ENCODE results near the gene CDC42BPG.
A peak's percentile ranks its signal among the peaks of the same experiment; 100 is the strongest.

CDC42BPG gene

DNA sequence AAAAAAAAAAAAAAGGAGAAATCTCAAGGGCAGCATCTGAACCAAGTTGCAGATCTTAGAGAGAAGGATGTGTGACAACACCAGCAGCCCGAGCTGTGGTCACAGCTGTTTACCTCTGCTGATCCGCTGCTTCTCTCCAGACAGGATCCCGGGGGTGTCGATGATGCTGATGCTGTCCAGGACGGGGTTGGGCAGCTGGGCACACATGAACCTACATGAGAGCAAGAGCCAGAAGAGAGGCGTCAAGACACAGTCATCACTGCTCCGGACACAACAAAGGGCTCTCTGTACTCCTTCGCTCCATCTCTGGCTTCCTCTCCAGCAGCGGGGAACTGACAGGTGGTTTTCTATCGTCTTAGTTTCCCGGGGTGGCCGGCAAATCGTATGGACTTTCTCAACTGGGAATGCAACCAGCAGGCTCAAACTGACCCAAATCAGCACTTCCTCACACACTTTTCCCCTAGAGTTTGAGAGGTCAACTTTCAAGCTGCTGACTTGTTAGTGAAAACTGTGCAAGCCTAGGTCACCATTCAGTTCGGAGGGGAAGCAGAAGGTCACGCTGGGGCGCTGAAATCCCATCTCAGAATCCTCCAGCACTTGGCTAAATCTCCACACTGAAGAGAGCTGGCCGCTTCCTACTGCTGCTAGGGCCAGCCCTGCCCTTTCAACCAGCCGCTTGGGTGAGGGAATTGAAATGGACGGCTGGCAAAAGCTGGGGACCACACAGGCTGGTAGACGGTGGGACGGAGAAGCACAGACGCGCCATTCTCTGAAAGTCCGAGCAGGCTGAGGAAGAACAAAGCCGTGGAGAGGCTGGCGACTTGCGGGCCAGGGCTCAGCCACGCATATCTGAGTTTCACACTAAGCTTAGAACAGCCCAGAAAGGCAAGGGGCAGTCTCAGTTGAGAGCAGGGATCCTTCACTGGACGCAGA is 30.1 kb upstream of the CDC42BPG start:
- no peak for DNase-seq (ENCODE audit: low read depth)
- H3K4me3 ChIP-seq (ENCODE audit: low read depth, low read length): no peak overlapping the region

DNA sequence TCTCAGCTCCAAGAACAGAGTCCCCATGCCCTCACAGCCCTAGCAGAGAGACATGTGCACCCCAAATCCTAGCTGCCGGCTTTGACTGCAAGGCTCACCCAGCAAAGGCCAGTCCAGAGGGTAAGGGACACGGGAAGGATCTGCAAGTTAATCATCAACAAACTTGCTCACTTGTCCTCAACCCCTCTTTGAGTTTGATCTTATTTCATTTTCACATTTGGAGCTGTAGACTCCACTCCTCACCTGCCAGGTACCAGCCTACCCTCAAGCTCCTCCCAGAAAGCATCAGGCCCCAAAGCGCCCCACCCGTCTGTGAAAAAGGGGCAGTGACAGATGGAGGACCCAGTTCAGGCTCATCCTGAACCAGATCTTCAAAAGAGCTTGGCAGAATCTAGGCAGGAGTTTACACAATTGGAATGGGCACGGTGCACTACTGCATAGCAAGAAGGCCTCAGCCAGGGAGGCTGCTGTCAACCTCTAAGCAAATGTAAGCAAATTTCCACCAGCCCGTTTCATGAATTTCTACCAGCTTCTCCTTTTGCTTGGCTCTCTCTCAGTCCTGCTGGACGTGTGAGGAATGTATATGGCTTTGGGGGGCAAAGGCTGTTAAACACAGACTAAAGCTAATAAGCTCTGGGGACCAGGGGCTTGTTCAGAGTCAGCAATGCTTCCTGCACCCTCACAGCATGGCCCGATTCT is 28.5 kb upstream of the CDC42BPG start:
- H3K4me3 ChIP-seq (ENCODE audit: low read depth, low read length): no peak overlapping the region
- TF ChIP-seq, protein P1, sequence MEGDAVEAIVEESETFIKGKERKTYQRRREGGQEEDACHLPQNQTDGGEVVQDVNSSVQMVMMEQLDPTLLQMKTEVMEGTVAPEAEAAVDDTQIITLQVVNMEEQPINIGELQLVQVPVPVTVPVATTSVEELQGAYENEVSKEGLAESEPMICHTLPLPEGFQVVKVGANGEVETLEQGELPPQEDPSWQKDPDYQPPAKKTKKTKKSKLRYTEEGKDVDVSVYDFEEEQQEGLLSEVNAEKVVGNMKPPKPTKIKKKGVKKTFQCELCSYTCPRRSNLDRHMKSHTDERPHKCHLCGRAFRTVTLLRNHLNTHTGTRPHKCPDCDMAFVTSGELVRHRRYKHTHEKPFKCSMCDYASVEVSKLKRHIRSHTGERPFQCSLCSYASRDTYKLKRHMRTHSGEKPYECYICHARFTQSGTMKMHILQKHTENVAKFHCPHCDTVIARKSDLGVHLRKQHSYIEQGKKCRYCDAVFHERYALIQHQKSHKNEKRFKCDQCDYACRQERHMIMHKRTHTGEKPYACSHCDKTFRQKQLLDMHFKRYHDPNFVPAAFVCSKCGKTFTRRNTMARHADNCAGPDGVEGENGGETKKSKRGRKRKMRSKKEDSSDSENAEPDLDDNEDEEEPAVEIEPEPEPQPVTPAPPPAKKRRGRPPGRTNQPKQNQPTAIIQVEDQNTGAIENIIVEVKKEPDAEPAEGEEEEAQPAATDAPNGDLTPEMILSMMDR (conservative IDR thresholded peaks at IDR 0.05; ENCODE audit: low read depth, low read length): no peak
- no peak for DNase-seq (ENCODE audit: low read depth)

More for the DNA sequence above, 30.1 kb upstream of the CDC42BPG start:
- TF ChIP-seq, protein P1 (conservative IDR thresholded peaks at IDR 0.05; ENCODE audit: low read depth, low read length): no peak

DNA sequence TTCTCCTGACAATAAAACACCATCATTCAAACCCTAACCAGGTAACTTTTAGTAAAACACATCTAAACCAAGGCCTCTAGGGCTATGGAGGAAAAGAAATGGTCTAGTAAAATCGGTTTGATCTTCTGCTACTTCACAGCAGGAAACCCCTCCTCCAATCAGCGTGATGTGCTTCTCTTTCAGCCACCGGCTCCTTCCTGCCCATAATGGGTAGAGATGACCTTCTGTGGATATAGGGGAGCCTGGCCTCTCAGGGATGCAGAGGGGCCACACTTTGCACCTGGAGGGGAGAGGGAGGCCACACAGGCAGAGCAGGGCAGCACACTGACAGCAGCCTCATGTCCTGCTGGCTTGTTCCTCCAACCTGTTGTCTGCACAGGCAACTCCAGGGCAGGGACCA is 27.0 kb upstream of the CDC42BPG start:
- DNase-seq (ENCODE audit: low read depth): no peak
- no peak overlapping the region for H3K4me3 ChIP-seq (ENCODE audit: low read depth, low read length)
- TF ChIP-seq, protein P1 (conservative IDR thresholded peaks at IDR 0.05; ENCODE audit: low read depth, low read length): no peak

DNA sequence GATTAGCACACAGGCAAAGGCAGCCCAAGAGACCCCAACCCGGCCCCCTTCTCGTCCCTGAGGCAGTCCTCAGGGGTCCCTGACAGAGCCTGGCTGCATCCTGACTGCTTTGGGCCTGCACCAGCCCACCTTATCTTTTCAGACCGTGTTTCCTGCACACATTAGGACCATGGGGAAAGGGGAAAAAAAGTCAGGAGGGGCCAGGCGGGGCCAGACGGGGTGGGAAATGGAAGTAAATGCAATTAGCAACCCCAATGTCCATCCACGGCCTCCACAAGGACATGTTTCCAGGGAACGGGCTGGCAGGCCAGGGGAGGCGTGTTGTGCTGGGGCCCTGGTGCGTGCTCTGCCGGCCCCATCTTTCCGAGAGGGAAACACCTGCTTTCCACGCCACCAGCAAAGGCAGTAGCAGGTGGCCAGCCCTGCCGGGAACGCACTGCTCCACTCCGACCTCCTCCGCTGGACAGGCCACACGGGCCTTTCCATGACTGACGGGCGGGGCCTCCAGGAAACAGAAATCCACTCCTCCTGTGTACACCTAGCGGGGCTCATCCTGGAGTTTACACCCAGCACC is 26.5 kb upstream of the CDC42BPG start:
- TF ChIP-seq, protein P1 (conservative IDR thresholded peaks at IDR 0.05; ENCODE audit: low read depth, low read length): no peak
- no peak overlapping the region for H3K4me3 ChIP-seq (ENCODE audit: low read depth, low read length)
- DNase-seq (ENCODE audit: low read depth): no peak

DNA sequence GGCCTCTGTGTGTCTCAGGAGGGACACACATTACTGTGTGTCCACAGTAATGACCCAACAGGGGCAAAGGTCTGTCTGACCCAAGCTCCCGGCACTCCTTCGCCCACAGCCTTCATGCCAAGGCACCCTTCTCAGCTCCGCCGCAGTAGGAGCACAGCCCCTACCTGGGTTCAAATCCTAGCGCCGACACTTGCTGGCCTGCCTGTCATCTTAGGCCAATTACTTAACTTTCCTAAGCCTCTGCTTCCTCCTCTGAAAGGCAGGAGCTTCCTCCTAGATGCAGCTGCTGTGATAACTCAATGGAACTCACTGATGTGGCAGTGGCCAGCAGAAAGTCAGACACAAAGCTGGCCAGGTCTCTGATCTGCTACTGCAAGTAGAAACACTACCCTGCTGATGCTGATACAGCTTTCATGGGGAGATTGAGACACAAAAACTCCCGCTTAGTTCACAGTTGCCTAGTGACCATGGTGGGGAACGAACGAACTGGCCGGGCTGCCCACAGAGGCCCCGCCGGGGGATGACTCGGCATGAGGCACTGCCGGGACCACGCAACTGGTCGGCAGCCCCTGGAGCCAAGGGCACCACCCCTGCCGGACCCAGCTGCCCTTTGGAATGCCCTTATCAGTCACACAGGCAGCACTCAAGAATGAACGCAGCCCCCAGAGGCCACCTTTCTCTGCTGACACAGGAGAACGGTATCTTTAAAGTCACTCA is 25.9 kb upstream of the CDC42BPG start:
- H3K4me3 ChIP-seq (ENCODE audit: low read depth, low read length): no peak overlapping the region
- TF ChIP-seq, protein P1 (conservative IDR thresholded peaks at IDR 0.05; ENCODE audit: low read depth, low read length): no peak
- DNase-seq (ENCODE audit: low read depth): peak; percentile 74

DNA sequence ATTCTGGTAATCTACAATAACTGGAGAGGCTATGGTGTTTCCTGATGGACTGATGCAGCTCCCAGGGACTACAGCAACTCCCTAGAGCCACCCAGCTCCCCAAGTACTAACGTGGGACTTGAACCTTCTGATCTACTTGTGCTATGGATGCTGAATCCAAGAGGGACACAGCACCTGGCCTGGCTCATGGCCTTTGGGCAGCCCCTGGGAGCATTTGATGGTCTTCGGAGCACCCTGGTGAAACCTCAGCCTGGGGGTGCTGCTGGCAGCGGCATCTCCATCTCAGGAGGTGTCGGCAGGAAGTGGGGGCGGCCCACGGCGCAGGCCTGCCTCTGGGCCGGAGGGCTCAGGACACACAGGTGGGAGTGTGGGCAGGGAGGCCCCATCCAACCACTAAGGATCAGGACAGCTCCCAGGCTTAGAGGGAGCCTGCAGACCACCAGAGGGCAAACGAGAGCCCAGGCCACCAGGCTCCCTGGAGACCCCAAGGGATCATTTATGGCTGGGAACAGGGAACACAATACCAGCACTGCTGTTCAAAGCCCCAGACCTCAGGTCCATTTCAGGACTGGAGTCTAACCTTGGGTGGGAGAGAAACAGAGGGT is 25.2 kb upstream of the CDC42BPG start:
- no peak overlapping the region for H3K4me3 ChIP-seq (ENCODE audit: low read depth, low read length)
- DNase-seq (ENCODE audit: low read depth): no peak
- TF ChIP-seq, protein P1 (conservative IDR thresholded peaks at IDR 0.05; ENCODE audit: low read depth, low read length): peak; percentile 55

Measured in choroid plexus epithelial cell (primary cell).